Duodenal mucosa (tissue), 2 donors: Measurements from ENCODE around the gene PRRG1.
"Not testable (repeated sequence)": the region's sequence is repeated elsewhere in the genome, so short reads cannot be mapped to it uniquely, and the experiment has no call there.

Source experiments
- H3K27ac ChIP-seq: one replicate; pipeline ENCODE4 v1.7.0; 2013; ENCODE audit warnings: low read depth, low read length
- H3K27me3 ChIP-seq, 2 donors: one replicate each; pipeline ENCODE4 v1.7.0; 2013; ENCODE audit warnings: low read length in 2 of 2, control low read depth in 1 of 2; ENCODE audit not compliant: insufficient read depth in 2 of 2, control insufficient read depth in 1 of 2
- H3K36me3 ChIP-seq, 2 donors: one replicate each; pipeline ENCODE4 v1.7.0; 2013; ENCODE audit warnings: low read length in 2 of 2, control low read depth in 1 of 2; ENCODE audit not compliant: insufficient read depth in 2 of 2, control insufficient read depth in 1 of 2
- H3K4me1 ChIP-seq, 2 donors: one replicate each; pipeline ENCODE4 v1.7.0; 2013; ENCODE audit warnings: low read length in 2 of 2, control low read depth in 1 of 2; ENCODE audit not compliant: insufficient read depth in 2 of 2, control insufficient read depth in 1 of 2
- H3K4me3 ChIP-seq, 2 donors: one replicate each; pipeline ENCODE4 v1.7.0; 2013; ENCODE audit warnings: low read length in 2 of 2, low read depth in 1 of 2
- H3K9ac ChIP-seq, 2 donors: one replicate each; pipeline ENCODE4 v1.7.0; 2013; ENCODE audit warnings: low read length in 2 of 2, low read depth in 1 of 2
- H3K9me3 ChIP-seq, 2 donors: one replicate each; pipeline ENCODE4 v1.7.0; 2013; ENCODE audit warnings: low read length in 2 of 2, control low read depth in 1 of 2; ENCODE audit not compliant: control insufficient read depth in 1 of 2

Gene PRRG1

DNA sequence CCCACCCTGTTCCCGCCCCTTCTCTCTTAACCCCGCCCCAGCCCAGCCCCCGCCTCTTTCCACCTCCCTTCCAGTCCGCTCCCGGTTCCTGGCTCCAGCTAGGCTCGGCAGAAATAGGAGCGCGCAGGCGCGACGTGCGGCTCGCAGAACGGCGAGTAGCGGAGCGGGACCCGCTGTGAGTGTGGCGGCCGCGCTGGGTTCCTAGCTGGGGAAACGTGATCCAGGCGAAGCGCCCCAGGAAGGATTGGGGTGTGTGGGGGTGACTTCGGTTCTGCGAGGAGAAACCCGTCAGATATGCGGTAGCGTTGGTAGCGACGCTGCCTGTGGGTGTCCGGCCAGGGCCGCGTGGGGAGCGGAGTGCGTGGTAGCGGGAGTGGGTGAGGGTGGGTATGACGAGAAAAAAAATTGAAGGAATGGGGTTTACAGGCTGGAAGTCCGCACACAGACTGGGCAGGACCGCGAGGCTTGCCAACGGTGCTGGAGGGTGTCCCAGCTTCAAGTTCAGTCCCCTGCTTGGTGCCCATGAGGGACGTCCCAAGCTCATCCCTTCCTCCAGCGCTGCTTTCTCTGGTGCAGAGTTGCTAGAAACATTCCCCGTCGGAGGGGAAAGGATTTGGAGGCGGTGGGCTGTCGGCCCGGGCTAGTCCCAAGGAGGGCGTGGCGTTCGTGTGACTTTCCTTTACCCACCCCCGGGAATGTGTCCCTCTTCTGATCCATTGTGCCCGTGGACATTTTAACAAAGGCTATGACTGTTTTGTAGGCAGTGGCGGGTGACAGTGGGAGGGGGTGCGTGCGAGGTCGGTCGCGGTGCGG, at the start of gene PRRG1:
PRRG1 (plus strand) TSS at position 144 of the 813 bp plus-strand sequence. CDS start 56,886 bp downstream, outside the sequence.
- H3K4me1 ChIP-seq, result no peaks in the 10 kb centered on the region
- peak within 1 kb of the TSS; percentile 54 to 59 for H3K9ac ChIP-seq
- peak within 1 kb of the TSS; percentile 56 for H3K27ac ChIP-seq
- peak within 1 kb of the TSS; percentile 79 to 83 for H3K4me3 ChIP-seq
- no peaks in the 10 kb centered on the region for H3K9me3 ChIP-seq
- no peaks in the 10 kb centered on the region for H3K36me3 ChIP-seq
- no peaks in the 10 kb centered on the region for H3K27me3 ChIP-seq

DNA sequence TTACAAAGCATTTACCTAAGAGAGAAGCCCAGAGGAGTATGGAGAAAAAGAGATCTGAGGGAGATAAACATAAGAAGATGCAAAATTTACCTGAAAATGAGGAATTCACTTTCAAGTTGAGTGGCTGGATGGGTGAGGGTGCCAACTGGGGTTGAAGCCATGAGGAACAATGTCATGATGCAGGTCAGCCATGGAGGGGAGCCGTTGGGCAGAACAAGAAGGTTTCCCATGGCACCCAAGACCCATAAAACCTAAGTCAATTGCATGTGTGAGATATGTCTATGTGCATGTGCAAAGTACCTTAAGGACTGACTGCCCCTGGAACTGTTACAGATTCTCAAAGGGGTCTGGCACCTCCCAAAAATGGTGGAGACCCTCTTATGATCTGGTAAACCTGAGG, 46.6 kb upstream of the PRRG1 start:
- Histone ChIP-seq H3K4me1 (no peaks in the 10 kb centered on the region), H3K9ac (no peak overlapping the region), H3K36me3 (no peaks in the 10 kb centered on the region), H3K27me3 (no peaks in the 10 kb centered on the region), H3K4me3 (no peak overlapping the region), H3K27ac (no peak overlapping the region), H3K9me3 (no peaks in the 10 kb centered on the region)

DNA sequence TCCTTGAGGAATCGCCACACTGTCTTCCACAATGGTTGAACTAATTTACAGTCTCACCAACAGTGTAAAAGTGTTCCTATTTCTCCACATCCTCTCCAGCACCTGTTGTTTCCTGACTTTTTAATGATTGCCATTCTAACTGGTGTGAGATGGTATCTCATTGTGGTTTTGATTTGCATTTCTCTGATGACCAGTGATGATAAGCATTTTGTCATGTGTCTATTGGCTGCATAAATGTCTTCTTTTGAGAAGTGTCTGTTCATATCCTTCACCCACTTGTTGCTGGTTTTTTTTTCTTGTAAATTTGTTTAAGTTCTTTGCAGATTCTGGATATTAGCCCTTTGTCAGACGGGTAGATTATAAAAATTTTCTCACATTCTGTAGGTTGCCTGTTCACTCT, 43.9 kb upstream of the PRRG1 start:
- H3K27me3 ChIP-seq, H3K9ac ChIP-seq, H3K9me3 ChIP-seq, H3K27ac ChIP-seq, H3K4me1 ChIP-seq, H3K4me3 ChIP-seq, H3K36me3 ChIP-seq: not testable (repeated sequence)

DNA sequence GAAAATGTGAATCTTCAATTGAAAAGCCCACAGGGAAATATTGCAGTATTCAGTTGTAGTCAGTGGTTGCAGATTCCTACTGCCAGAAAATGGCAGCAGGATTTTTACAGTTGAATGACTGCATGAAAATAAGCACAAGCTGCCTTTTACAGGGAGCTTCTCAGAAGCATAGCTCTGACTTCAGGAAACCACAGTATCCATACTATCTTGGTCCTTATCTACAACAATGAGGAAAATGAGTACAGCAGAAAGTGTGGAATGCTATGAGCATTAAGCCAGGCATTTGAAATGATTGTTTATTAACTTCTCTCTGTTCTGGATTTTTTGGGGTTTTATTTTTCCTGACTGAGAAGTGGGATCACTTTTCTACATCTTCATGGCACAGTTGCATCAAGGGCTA, 34.6 kb upstream of the PRRG1 start:
- H3K27me3 ChIP-seq, result no peaks in the 10 kb centered on the region
- no peaks in the 10 kb centered on the region for H3K36me3 ChIP-seq
- no peak overlapping the region for H3K9ac ChIP-seq
- no peak overlapping the region for H3K4me3 ChIP-seq
- no peaks in the 10 kb centered on the region for H3K4me1 ChIP-seq
- no peak overlapping the region for H3K27ac ChIP-seq
- no peaks in the 10 kb centered on the region for H3K9me3 ChIP-seq

DNA sequence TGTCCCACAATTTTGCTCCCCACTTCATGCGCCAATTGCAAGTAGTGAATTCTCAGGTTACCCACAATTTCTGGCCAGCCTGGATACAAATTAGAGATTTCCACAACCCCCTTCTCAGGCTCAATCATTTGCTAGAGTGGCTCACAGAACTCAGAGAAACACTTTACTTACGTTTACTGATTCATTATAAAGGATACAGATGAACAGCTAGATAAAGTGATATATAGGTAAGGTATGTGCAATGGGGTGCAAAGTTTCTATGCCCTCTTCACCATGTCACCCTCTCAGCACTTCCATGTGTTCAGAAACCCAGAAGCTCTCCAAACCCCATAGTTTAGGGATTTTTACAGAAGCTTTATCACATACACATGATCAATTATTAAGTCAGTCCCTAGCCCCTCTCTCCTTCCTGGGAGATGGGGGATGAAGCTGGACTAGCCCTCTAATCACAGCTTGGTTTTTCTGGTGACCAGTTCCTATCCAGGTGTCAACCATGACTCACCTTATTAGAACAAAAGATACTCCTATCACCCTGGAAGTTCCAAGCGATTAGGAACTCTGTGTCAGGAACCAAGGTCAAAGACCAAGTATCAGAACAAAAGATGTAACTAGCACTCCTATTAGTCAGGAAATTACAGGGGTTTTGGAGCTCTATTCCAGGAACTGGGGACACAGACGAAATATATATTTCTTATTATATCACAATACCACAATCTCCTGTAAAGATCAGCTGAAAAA, 33.5 kb upstream of the PRRG1 start:
- H3K9me3 ChIP-seq, result no peaks in the 10 kb centered on the region
- no peak overlapping the region for H3K9ac ChIP-seq
- no peak overlapping the region for H3K27ac ChIP-seq
- H3K4me3 ChIP-seq, result no peak overlapping the region
- no peaks in the 10 kb centered on the region for H3K36me3 ChIP-seq
- H3K27me3 ChIP-seq, result no peaks in the 10 kb centered on the region
- H3K4me1 ChIP-seq, result no peaks in the 10 kb centered on the region

DNA sequence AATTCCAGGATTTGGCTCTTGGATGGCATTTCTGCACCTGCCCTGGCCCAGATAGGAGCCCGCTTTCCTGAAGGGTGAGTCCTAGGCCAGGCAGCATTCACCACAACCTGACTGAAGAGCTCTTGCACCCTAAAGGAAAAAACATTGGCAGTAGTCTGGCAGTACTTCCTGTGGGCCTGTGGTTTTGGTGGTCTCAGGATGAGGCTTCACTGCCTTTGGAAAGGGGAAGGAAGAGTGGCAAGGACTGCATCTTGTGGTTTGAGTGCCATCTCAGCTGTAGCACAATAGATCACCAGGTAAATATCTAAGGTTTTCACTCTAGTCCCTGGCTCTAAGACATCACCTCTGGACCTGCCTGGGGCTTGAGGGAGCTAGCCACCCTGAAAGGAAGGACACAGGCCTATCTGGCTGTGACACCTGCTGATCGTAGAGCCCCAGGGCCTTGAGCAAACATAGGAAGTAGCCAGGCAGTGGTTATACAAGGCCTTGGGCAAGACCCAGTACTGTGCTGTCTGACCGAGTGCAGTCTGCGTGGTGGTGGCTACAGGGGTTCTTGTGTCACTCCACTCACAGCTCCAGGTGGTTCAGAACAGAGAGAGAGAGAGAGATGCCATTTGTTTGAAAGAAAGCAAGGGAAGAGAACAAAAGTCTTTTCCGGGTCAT, 28.5 kb upstream of the PRRG1 start:
- Histone ChIP-seq H3K9me3 (no peaks in the 10 kb centered on the region), H3K36me3 (no peaks in the 10 kb centered on the region)

DNA sequence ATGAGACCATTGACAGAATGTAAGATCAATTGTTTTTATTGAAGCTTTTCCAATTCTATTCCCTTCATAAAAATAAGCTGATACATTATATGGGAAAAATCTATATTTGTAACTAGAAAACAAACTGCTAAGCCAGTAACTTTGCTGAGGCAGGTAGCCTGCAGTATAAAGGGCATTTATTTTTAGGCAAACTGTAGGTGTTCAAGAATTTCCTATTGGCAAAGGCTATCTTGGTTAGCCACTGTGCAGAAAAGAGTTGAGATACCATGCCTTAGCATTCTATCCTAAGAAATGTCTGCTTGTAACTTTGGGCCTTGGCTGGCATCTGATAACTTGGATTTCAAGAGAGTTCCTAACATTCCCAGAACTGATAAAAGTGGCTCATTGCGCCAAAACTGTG, 18.5 kb upstream of the PRRG1 start:
- no peak overlapping the region for H3K27ac ChIP-seq
- H3K36me3 ChIP-seq, result no peaks in the 10 kb centered on the region
- H3K9ac ChIP-seq, result no peak overlapping the region
- H3K4me1 ChIP-seq, result no peaks in the 10 kb centered on the region
- H3K9me3 ChIP-seq, result no peaks in the 10 kb centered on the region
- no peak overlapping the region for H3K4me3 ChIP-seq
- H3K27me3 ChIP-seq, result no peaks in the 10 kb centered on the region

More for the DNA sequence above, 28.5 kb upstream of the PRRG1 start:
- no peak overlapping the region for H3K27ac ChIP-seq
- H3K4me3 ChIP-seq, result no peak overlapping the region
- no peaks in the 10 kb centered on the region for H3K27me3 ChIP-seq
- no peak overlapping the region for H3K9ac ChIP-seq
- H3K4me1 ChIP-seq, result no peaks in the 10 kb centered on the region

DNA sequence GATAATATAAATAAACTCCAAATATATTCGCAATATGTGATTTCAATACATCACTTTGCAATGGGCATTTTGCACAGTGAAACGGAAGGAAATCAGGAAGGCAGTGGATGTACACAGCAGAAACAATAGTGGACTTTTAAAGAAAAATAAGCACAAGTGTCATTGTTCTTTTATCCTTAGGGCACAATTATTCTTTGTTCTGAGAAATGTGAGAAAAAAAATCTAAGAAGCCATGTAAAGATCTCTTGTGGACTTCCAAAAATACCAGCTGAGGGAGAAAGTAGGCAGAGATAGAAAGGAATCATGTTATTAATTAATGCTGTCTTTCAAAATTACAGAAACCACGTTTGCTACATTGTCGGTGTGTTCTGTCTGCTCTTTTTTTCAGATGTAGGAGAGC, 17.6 kb upstream of the PRRG1 start:
- Histone ChIP-seq H3K27ac (no peak overlapping the region), H3K4me3 (no peak overlapping the region), H3K27me3 (no peaks in the 10 kb centered on the region), H3K36me3 (no peaks in the 10 kb centered on the region), H3K4me1 (no peaks in the 10 kb centered on the region), H3K9me3 (no peaks in the 10 kb centered on the region), H3K9ac (no peak overlapping the region)

DNA sequence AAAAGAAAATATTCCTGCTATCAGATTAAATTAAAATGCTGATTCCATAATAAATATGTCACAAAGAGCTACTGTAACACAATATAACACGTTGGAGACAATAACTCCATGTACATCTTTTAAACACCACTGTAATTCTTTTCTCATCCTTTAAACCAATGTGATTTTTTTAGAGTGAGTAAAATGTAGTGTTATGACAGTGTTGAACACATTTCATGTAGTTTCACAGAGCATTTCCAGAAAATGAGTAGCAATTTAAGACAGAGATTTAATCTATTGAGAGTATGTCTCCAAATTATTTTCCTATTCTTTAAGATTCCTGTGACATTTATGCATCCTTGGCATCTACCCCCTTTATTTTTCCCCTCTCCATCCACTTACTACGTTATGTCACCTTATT, 17.1 kb upstream of the PRRG1 start:
- Histone ChIP-seq H3K4me3 (no peak overlapping the region), H3K27ac (no peak overlapping the region), H3K9ac (no peak overlapping the region), H3K9me3 (no peaks in the 10 kb centered on the region), H3K36me3 (no peaks in the 10 kb centered on the region), H3K27me3 (no peaks in the 10 kb centered on the region), H3K4me1 (no peaks in the 10 kb centered on the region)

DNA sequence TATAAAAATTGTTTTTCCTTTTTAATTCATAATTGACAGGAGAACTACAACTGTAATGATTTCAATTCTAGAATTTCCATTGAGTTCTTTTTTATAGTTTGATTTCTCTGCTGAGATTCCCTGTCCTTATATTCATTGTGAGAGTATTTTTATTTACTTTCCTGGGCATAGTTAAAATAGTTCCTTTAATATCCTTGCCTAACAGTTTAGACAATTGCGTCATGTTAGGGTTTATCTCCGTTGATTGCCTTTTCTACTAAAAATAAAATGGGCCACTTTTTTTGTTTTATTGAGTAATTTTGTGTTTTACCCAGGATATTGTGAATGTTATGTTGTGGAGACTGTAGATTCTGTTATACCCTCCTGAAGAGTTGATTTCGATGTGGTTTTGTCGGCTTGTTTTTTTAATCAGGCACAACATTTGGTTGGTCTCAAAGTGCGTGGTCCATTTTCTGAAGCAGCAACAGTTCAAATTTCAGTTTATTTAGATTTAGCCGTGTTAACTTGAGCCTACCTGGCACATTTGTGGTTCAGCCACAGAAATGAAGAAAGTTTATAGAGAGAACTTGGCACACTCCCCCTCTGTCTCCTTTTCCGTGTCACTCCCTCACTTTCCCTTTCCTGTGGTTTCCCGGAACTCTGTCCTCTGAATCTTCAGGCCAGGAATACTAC, 16.0 kb upstream of the PRRG1 start:
- no peaks in the 10 kb centered on the region for H3K4me1 ChIP-seq
- no peak overlapping the region for H3K9ac ChIP-seq
- no peaks in the 10 kb centered on the region for H3K9me3 ChIP-seq
- H3K4me3 ChIP-seq, result no peak overlapping the region
- no peaks in the 10 kb centered on the region for H3K36me3 ChIP-seq
- H3K27me3 ChIP-seq, result no peaks in the 10 kb centered on the region
- no peak overlapping the region for H3K27ac ChIP-seq
